SIG-M5 (cell line): ENCODE results near the gene CAMKK2.
"Not testable (repeated sequence)": the region's sequence is repeated elsewhere in the genome, so short reads cannot be mapped to it uniquely, and the experiment has no call there.

ENCODE experiments used
- DNase-seq: peaks from one replicate; lab custom pipeline; 2025; lab: John Stamatoyannopoulos, UW

Gene CAMKK2

DNA sequence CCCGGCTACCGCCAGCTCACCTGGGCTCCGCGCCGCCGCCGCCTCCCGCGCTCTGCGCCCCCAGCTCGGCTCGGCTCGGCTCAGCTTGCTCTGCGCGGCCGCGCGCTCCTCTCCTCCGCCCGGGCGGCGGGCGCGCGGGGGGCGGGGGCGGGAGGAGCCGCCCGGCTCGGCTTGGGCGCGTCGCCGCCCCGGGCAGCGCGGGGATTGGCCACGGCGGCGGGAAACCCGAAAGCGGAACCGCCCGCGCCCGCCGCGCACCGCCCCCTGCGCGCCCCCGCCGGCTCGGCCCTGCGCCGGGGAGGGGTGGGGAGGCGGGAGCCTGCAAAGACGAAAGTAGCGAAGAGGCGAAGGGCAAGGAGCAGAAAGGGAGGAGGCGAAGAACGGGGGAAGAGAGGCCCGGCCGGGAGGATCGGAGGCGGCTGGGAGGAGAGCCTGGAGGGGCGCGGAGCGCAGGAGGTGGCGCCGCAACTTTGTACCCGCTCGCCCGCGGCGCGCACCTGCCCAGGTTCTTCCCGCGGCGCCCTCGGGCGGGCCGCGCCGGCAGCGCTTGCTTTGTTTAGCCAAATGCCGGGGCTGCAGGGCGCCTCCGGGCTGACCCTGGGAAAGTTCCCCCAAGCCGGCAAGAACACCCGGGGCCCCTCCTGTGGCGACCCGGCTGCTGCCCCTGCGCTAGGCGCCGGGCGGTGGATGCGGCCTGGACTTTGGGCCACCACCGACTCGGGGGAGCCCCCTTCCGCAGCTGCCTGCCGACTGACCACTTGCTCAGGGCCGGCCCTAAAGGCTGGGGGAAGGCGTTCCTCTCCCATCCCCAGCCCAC, at the start of gene CAMKK2:
Gene CAMKK2, minus strand, starts transcription at position 92 of the 817 bp plus-strand sequence. CDS start 22,183 bp downstream, outside the sequence.
- no peak for DNase-seq

DNA sequence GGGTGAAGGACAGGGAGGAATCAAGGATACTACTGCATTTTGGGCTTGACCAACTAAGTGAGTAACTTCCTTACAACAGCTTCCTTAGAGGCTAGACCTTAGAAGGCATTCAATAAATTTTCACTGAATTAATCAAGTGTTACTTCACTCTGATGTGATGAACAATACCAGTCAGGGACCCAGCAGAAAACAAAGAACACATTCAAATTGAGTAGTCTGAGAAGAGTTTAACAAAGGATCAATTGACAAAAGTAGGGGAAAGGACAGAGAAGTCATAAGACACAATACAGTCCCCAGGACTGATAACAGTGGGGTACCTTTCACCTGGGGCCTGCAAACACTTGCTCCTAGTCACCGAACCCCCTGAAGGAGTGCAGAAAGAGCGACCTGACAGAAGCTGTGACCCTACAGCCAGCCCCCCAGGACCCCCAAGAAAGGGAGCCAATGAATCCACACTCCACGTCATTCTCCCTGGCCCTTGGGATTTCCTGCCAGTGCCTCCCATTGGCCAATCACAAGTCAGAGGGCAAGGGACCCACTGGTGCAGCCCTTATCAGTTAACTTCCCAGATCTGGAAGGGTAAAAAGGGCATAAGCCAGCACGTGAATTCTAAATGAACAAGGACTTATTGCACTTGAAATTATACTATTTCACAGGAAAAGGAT, 48.8 kb upstream of the CAMKK2 start:
- DNase-seq, result no peak

- no peak for DNase-seq
Measured at GRCh38 chr12:121344506-121344905, 48.0 kb upstream of the CAMKK2 start.

- DNase-seq, result no peak
Measured at GRCh38 chr12:121337416-121337815, 40.9 kb upstream of the CAMKK2 start.

DNA sequence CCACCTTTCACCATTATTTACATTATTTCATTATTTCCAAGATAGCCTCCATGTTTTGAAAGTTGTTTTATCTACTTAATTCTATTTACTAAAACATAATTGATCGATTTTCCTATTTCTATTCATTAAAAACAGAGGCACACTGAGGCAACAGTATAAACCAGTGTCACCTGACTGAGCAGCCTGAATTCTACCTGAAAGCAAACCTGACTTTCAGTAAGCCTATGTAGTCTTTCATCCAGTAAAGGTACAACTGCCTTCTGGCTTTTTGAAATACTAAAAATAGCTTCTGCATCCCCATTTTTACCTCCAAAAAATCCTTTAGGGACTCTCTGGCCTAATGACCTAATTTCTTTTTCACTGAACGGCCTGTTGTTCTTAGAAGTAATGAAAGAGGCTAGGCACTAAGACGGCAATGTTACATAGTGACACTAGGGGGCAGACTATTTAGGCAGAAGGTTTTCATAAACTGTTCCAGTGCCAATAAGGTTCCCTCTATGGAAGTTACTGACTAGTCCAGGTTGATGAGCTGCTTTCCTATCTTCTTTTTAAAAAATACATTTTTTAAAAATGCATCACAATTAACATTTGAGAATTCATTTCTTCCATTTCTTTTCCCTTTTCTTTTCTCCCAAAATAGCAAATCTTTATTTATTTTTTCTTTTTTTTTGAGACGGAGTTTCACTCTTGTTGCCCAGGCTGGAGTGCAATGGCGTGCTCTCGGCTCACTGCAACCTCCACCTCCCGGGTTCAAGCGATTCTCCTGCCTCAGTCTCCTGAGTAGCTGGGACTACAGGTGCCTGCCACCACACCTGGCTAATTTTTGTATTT, 38.2 kb upstream of the CAMKK2 start:
- peak; percentile 51 for DNase-seq

DNA sequence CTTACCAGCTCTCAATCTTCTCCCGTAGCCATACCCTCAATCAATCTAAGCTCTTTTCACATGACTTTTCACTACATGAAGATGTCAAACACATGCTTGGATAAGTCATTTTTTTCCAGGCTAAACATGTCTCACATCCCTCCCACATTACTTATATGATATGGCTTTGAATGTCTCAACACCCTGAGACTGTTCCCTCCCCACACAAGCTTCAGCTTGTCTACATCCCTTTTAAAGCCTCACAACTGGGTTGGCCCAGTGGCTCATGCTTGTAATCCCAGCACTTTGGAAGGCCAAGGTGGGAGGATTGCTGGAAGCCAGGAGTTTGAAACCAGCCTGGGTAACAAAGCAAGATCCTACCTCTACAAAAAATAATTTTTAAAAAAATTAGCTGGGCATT, 37.2 kb upstream of the CAMKK2 start:
- DNase-seq, result no peak

GRCh38 chr12:121331248-121331647, 34.7 kb upstream of the CAMKK2 start:
- DNase-seq, result no peak

DNA sequence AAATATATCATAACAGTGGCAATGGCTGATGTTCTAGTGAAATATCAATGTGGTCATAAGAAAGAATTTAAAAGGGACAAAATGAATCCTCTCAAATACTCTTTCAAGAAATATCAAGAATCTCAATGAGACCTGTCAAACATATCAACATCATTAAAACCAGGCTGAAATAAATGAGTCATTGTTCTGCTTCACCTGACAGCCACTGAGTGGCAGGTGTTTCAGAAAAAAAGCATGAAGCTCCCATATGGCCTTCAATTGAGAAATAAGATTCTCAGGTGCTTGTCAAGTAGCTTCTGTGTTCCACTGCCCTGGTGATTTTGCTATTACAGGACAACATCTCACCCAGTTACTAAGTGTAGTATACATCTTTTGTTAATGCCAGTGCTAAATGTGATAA, 34.2 kb upstream of the CAMKK2 start:
- DNase-seq, result no peak

- DNase-seq, result no peak
Measured at GRCh38 chr12:121330195-121330594, 33.7 kb upstream of the CAMKK2 start.

DNA sequence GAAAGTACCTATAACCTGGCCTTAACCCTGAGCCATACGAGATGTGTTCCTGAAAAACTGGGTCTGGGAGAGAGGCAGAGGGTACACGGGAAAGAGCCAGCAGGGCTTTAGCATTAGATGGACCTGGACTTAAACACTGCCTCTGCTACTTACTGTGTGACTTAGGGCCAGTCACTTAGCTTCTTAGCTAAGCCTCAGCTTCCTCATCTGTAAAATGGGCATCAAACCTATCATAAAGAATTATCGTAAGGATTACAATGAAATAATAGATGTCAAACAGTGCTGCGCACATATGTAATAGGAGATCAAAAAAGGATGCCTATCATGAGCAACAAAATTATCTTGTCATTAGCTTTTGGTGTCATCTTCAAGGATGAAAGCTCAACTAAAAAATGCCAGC, 32.1 kb upstream of the CAMKK2 start:
- no peak for DNase-seq

DNA sequence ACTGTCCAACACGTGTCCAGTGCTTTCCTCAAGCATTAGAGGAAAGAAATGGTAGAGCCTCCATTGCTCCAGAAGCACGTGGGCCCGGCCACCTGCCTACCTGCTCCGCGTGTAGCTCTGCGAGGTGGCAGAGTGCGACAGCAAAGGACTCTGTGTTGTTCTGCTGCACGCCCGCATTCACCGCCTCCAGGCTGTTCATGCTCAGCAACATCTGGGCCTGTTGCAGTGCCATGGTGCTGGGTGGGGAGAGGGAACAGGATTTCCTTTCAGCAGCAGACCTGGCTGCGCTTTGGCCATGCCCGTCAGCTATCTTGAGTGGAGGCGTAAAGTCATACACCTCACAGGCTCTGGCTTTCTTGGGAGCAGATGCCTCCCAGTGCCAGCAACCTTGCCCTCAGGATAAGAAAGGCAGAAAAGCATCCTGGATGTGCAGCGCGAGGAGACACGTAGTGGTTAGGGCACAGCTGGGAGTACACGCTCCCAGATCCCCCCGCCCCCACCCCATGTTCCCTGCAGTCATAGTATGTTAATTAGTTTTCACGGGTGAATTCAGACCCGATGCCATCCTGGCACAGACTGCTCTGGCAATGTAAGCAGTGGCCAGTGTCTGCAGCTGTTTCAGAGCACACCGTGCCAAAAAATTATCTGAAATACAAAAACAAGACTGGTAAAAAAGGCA, 30.6 kb upstream of the CAMKK2 start:
- no peak for DNase-seq

GRCh38 chr12:121325922-121326396, 29.4 kb upstream of the CAMKK2 start:
- no peak for DNase-seq

DNA sequence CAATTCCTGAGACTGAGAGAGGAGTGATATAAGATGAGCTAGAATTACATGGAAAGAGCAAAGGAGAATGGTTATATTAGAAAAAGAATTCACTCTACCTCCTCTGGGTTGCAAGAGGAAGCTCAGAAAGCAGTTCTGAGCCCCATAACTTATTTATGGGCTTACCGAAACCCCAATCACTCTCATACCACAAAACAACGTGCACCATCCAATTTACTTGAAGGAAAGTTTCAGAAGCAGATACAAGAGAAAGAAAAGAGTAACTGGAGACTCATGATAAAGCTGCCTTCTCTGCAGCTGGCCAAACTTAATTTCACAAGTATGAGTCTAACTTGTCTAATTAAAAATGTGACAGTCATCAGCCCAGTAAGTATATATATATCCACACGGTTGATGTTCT, 27.4 kb upstream of the CAMKK2 start:
- DNase-seq, result no peak

DNA sequence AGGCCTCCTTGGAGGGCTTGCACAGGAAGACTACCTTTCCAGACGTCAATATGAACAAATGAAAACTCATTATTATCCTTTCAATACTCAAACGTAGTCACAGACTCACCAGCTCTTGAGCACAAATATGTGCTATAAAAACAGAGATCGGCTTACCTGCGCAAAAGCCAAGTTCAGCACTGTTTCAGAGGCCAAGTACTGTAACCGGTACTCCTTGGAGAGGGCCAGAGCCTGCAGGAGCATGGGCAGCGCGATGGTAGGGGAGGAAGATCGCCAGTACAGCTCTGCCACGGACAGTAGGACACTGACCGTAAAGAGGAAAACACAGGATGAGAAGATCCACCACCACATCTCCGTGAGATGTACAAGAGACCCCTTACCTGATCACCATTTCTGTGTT, 21.6 kb upstream of the CAMKK2 start:
- no peak for DNase-seq

DNA sequence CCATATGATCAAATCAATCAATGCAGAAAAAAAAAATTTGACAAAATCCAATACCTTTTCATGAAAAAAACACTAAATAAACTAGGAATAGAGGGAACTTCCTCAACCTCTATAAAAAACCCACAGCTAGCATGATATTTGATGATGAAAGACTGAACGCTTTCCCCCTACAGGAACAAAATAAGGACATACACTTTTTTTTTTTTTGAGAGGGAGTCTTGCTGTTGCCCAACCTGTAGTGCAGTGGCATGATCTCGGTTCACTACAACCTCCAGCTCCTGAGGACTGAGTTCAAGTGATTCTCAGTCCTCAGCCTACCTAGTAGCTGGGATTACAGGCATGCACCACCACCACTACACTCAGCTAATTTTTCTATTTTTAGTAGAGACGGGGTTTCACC, 17.9 kb upstream of the CAMKK2 start:
- DNase-seq, result peak; percentile 71

DNA sequence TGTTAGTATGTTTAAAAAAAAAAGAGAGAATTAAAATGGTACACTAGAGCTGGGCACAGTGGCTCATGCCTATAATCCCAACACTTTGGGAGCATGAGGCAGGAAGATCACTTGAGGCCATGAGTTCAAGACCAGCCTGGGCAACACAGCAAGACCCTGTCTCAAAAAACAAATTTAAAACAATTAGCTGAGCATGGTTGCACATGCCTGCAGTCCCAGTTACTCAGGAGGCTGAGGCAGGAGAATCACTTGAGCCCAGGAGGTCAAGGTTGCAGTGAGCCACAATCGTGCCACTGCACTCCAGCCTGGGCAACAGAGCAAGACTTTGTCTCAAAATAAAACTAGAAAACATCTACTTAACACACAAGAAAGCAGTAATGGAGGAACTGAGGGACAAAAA, 13.7 kb upstream of the CAMKK2 start:
- not testable (repeated sequence) for DNase-seq

DNA sequence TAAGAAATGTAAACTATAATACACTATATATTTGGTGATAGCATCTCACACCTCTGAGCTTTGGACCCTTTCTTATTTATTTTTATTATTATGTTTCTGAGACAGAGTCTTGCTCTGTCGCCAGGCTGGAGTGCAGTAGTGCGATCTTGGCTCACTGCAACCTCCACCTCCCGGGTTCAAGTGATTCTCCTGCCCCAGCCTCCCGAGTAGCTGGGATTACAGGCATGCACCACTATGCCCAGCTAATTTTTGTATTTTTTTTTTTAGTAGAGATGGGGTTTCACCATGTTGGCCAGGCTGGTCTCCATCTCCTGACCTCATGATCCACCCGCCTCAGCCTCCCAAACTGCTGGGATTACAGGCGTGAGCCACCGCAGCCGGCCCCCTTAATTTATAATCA, 10.9 kb upstream of the CAMKK2 start:
- DNase-seq, result not testable (repeated sequence)

DNA sequence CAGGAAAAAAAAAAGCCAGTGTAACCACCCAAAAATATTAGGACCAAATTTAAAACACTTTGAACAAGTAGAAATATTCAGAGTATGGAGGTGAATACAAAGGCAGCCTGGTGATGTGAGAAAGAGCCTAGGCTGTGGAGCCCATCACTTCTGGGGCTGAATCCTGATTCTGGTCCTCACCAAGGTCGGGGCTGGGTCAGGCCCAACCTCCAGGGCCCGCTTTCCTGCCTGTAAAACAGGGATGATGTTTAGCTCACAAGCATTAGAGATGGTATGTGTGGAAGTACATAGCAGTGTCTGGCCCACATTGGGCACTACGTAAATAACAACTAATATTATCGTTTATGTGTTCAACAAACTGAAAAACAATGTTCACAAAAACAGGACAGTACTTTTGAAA, 7.8 kb upstream of the CAMKK2 start:
- DNase-seq, result no peak

DNA sequence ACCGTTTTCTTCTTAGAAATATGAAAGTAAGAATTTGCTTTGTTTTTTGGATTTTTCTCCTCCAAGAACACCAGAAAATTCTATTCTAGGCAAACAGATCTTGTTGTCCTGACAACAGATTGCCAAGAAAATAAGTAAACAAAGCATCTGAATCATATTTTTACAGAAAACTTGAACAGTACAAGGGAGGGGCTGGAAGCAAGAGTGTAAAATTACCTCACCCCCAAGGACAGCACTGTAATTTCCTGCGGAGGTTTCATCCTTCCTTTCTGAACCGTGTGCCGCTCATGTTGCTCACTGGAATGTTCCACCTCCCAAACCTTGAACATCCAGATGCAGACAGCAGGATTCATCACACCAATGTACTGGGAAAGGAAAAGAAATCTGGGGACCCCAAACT, 5.4 kb upstream of the CAMKK2 start:
- no peak for DNase-seq

DNA sequence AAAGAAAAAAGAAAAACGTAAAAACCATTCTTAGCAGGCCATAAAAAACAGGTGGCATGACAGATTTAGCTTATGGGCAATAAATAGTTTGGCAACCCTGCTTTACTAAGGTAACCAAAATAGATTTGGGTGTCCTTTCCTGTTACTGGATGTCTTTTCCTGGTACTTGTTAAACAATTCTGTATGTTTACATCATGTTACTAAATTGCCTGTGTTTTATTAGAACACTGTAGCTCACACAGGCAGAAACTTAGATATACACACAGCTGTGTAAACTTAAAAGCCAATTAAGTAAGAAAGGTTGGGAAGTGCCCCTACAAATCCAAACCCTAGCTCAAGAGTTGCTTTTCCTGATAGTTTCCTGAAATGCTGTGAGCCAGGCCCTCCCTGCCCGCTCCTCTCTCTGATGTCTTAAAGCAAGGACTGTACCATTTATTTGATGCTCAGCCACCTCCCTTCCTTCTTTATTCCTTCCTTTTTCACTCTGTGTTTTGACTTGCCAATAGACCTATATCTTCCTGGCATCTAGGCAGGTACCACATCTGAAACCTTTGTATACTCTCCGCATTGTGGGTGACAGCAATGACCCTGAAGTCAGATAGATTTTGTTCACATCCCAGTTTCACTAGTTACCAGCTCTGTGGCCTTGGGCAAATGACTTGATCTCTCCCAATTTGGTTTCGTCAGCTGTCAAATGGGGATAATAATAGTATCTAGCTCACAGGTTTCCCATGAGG, 3.7 kb upstream of the CAMKK2 start:
- no peak for DNase-seq

DNA sequence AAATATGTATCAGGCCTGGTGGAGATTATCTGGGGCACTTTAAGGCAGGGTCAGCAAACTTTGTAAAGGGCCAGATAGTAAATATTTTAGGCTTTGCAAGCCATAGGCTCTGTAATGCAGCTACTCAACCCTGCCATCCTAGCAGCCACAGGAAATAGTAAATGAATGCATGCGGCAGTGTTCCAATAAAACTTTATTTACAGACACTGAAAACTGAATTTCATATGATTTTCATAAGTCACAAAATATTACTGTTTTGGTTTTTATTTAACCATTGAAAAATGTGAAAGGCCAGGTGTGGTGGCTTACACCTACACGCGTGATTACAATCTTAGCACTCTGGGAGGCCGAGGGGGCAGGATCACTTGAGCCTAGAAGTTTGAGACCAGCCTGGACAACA, 3.2 kb upstream of the CAMKK2 start:
- DNase-seq, result no peak
